ENCODE measurements around the gene COMMD4.

- TF ChIP-seq, protein P1, sequence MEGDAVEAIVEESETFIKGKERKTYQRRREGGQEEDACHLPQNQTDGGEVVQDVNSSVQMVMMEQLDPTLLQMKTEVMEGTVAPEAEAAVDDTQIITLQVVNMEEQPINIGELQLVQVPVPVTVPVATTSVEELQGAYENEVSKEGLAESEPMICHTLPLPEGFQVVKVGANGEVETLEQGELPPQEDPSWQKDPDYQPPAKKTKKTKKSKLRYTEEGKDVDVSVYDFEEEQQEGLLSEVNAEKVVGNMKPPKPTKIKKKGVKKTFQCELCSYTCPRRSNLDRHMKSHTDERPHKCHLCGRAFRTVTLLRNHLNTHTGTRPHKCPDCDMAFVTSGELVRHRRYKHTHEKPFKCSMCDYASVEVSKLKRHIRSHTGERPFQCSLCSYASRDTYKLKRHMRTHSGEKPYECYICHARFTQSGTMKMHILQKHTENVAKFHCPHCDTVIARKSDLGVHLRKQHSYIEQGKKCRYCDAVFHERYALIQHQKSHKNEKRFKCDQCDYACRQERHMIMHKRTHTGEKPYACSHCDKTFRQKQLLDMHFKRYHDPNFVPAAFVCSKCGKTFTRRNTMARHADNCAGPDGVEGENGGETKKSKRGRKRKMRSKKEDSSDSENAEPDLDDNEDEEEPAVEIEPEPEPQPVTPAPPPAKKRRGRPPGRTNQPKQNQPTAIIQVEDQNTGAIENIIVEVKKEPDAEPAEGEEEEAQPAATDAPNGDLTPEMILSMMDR (IDR thresholded peaks at IDR 0.05): no peak
- no peak for TF ChIP-seq POLR2A (IDR thresholded peaks at IDR 0.05)
Observed at GRCh38 chr15:75358771-75359536, 23.1 kb downstream of the COMMD4 start.
